A549 (cell line): ENCODE data around the gene SLC25A52. TPM values are rescaled to one million over a fixed set of nuclear protein-coding genes. Genes with fewer than 3 reads are reported as not detected.

Experiments
- ATAC-seq, 2 experiments: fragments of 200-7000 bp in 1 of 2; fragments of >200 bp in 1 of 2; cut with Nextera tagmentation in 1 of 2; cut with Tn5 transposase in 1 of 2; 3 replicates each; pipeline versions ENCODE4 v1.8.0 to v1.9.1; 2018 to 2020; ENCODE audit warnings: mild to moderate bottlenecking in 1 of 2, moderate library complexity in 1 of 2
- CTCF ChIA-PET: fragments of 300-600 bp; sonication (Branson Sonifier 250); formaldehyde crosslinking; extraction: SDS; loops from one replicate; lab custom pipeline; 2021; ENCODE audit warnings: antibody characterized with exemption, inconsistent platforms; lab: Yijun Ruan, JAX
- POLR2A ChIA-PET: fragments of 350-600 bp; formaldehyde crosslinking; extraction: SDS; loops from one replicate; lab custom pipeline; 2021; ENCODE audit warnings: antibody characterized with exemption, inconsistent platforms; lab: Yijun Ruan, JAX
- DNase-seq, 2 experiments: peaks; one replicate each; pipeline versions ENCODE4 v3.0.0 to v3.0.0-alpha.2; 2011 to 2016; ENCODE audit warnings: low read depth in 1 of 2, low spot score in 1 of 2
- FAIRE-seq: peaks from 2 replicates; lab custom pipeline; 2011; peaks lifted over from hg19 to GRCh38; lab: Jason Lieb, UNC
- H3K27ac ChIP-seq, 2 experiments: fragments of >200 bp; sonication (Bioruptor Twin); formaldehyde crosslinking; 3 replicates each; pipeline ENCODE4 v1.5.1; 2016 to 2017
- H3K4me1 ChIP-seq: fragments of >200 bp; sonication (Bioruptor Twin); formaldehyde crosslinking; 3 replicates; pipeline ENCODE4 v1.6.1; 2016
- H3K4me2 ChIP-seq: fragments of >200 bp; sonication (Bioruptor Twin); formaldehyde crosslinking; 3 replicates; pipeline ENCODE4 v1.6.1; 2016
- H3K4me3 ChIP-seq: fragments of >200 bp; sonication (Bioruptor Twin); formaldehyde crosslinking; 3 replicates; pipeline ENCODE4 v1.5.1; 2016
- H3K9me3 ChIP-seq: fragments of >200 bp; sonication (Bioruptor Twin); formaldehyde crosslinking; 3 replicates; pipeline ENCODE4 v1.6.1; 2016
- CBX2 ChIP-seq: fragments of 200-600 bp; sonication (generic); IDR thresholded peaks from 2 replicates; pipeline ENCODE4 v1.6.1; 2016; ENCODE audit warnings: low read depth, mild to moderate bottlenecking, borderline replicate concordance
- CEBPB ChIP-seq, 2 experiments: fragments of >200 bp in 1 of 2; sonication (Bioruptor Twin) in 1 of 2; formaldehyde crosslinking in 1 of 2; IDR thresholded peaks; 2 replicates each; pipeline ENCODE4 v1.6.1; 2012 to 2016
- CHD4 ChIP-seq: fragments of 200-600 bp; sonication (generic); IDR thresholded peaks from 2 replicates; pipeline ENCODE4 v1.6.1; 2016; ENCODE audit warnings: antibody characterized with exemption, mild to moderate bottlenecking, borderline replicate concordance
- ELK1 ChIP-seq: fragments of 150-350 bp; IDR thresholded peaks from 2 replicates; pipeline ENCODE4 v1.6.1; 2014; ENCODE audit warnings: low read depth, mild to moderate bottlenecking, low read length
- HMGXB4 ChIP-seq: fragments of 250-450 bp; sonication (Bioruptor Pico); IDR thresholded peaks from 2 replicates; pipeline ENCODE4 v1.5.0; 2021; ENCODE audit warnings: mild to moderate bottlenecking, moderate library complexity, borderline replicate concordance
- PBX3 ChIP-seq: IDR thresholded peaks from 2 replicates; pipeline ENCODE4 v1.6.1; 2012
- POLR2A ChIP-seq: IDR thresholded peaks from 2 replicates; pipeline ENCODE4 v1.6.1; 2012; ENCODE audit warnings: mild to moderate bottlenecking, low read length
- POLR2AphosphoS2 ChIP-seq: conservative IDR thresholded peaks from 2 replicates; pipeline ENCODE4 v1.6.1; 2012; ENCODE audit warnings: low read length, improper control_type of control experiment, inconsistent platforms
- WGBS: methylation state at CpG from one replicate; pipeline ENCODE4 v1.1.6; 2017; ENCODE audit errors: missing lambda C conversion rate; 5-methylcytosine and 5-hydroxymethylcytosine counted together
- polyA plus RNA-seq, 4 experiments: library from polyadenylated mRNA; depleted of rRNA in 3 of 4; stranded (reverse); fragments of >200 nt; fragmentation: RNase III in 1 of 4; extraction: RNeasy Plus Mini Kit Qiagen cat#74134 plus additional on column Dnase treatment in 1 of 4; gene quantifications; 2 replicates in 3 of 4; 3 replicates in 1 of 4; pipeline ENCODE4 v1.2.3, GENCODE V29; 2011 to 2017

SLC25A52 gene
- polyA plus RNA-seq, 2 of the 4 experiments (the other 2 are of a cell fraction), result 0.10 TPM; not detected in 1

DNA sequence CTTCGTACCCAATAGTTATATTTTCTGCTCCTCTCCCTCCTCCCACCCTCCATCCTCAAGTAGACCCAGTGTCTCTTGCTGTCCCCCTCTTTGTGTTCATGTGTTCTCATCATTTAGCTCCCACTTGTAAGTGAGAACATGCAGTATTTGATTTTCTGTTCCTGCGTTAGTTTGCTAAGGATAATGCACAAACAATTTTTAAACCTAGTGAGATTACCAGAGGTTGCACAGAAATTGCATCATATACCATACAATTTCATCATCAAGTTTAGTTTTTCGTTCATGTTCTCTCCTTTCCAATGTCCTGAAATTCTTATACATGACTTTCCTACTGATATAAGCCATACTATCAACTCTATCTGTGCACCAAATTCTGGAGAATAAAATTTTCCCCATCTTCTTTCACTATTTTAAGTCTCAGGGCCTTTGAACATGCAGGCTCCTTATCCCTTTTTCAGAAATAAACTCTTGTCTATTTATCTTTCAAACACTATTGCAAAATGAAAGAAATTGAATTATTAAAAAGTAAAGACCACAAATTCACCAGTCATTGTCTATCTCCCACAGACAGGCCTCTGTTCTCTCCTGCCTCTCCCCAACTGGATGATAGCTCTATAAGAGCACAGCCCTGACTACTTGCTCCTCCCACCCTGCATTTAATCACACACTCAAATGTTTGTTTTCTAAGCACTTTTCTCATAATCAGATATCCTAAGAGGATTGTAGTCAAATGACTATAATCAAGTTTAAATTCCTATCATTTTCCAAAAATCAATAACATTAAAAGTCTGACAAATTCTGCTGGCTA lies 49.1 kb downstream of the SLC25A52 start:
- TF ChIP-seq CEBPB (IDR thresholded peaks at IDR 0.05) (peak in 1 of 2 experiments; percentile 16; a peak in 1 of 4 replicates), CBX2 (no peak)
- H3K4me2 ChIP-seq, result no peak overlapping the region
- ChIA-PET CTCF (interaction anchor here (0.8 to 1.4 kb wide), 2 partner anchors 12 to 15 kb away, joined by 4 to 6 read pairs; no protein-coding TSS in a partner anchor), POLR2A (no interaction called here)
- H3K9me3 ChIP-seq, result no peaks in the 10 kb centered on the region
- no peak for DNase-seq
- ATAC-seq, result no peak
- no peak for FAIRE-seq
- no peak overlapping the region for H3K27ac ChIP-seq
- no peak overlapping the region for H3K4me3 ChIP-seq
- 45% methylated on average over 3 of the region's 3 CpGs for WGBS
- no peaks in the 10 kb centered on the region for H3K4me1 ChIP-seq

GRCh38 chr18:31710826-31711225 lies 49.9 kb downstream of the SLC25A52 start:
- POLR2A ChIA-PET, result no interaction called here
- H3K4me2 ChIP-seq, result no peak overlapping the region
- no peak for FAIRE-seq
- H3K27ac ChIP-seq, result no peak overlapping the region
- ATAC-seq, result peak; percentile 40 to 66; a peak in 3 of 6 replicates
- WGBS, result 62% methylated on average over 3 of the region's 3 CpGs
- H3K4me3 ChIP-seq, result no peak overlapping the region
- H3K9me3 ChIP-seq, result no peaks in the 10 kb centered on the region
- DNase-seq, result peak in 1 of 2 experiments; percentile 4
- no peaks in the 10 kb centered on the region for H3K4me1 ChIP-seq
- CTCF ChIA-PET, result interaction anchor here (0.8 to 1.4 kb wide), 2 partner anchors 12 to 15 kb away, joined by 4 to 6 read pairs; no protein-coding TSS in a partner anchor
- TF ChIP-seq PBX3 (no peak), HMGXB4 (CRISPR knock-in tag) (no peak), POLR2A (no peak), CHD4 (no peak), POLR2AphosphoS2 (no peak), ELK1 (no peak)

Other genes starting within 250 kb of the SLC25A52 start
- gene TTR, start 169.0 kb downstream of the SLC25A52 start, polyA plus RNA-seq (2011; rRNA removed), result 0.13 and 0.28 TPM in 2 replicates
- gene TTR, start 169.0 kb downstream of the SLC25A52 start, polyA plus RNA-seq (2017; fragmentation: RNase III; extraction: RNeasy Plus Mini Kit Qiagen cat#74134 plus additional on column Dnase treatment), result 0.11 to 0.18 TPM (median 0.12 TPM) in 3 replicates
- gene B4GALT6, start 76.3 kb downstream of the SLC25A52 start, polyA plus RNA-seq (2011; rRNA removed), result 12.8 TPM in 2 replicates
- gene B4GALT6, start 76.3 kb downstream of the SLC25A52 start, polyA plus RNA-seq (2017; fragmentation: RNase III; extraction: RNeasy Plus Mini Kit Qiagen cat#74134 plus additional on column Dnase treatment), result 6.3 to 7.1 TPM (median 6.7 TPM) in 3 replicates
- 41.8 and 58.8 TPM in 2 replicates for gene TRAPPC8, start 182.2 kb upstream of the SLC25A52 start, polyA plus RNA-seq (2011; rRNA removed)
- 12.0 to 12.4 TPM (median 12.2 TPM) in 3 replicates for gene TRAPPC8, start 182.2 kb upstream of the SLC25A52 start, polyA plus RNA-seq (2017; fragmentation: RNase III; extraction: RNeasy Plus Mini Kit Qiagen cat#74134 plus additional on column Dnase treatment)